ENCODE results near the gene LYPD6B.

The LYPD6B gene, protein sequence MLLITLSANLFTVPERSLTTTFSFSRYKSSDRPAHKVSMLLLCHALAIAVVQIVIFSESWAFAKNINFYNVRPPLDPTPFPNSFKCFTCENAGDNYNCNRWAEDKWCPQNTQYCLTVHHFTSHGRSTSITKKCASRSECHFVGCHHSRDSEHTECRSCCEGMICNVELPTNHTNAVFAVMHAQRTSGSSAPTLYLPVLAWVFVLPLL

GRCh38 chr2:149038442-149039212, at the start of gene LYPD6B:
LYPD6B (plus strand) TSS chr2:149038699; CDS start chr2:149130949, 92,250 bp downstream.
- DNase-seq, result peak in 1 of 56 donors; percentile 16

GRCh38 chr2:148989882-148990493, 48.5 kb upstream of the LYPD6B start:
- peak in 34 of 56 donors; percentile 10 to 76 (median 40) for DNase-seq

DNA sequence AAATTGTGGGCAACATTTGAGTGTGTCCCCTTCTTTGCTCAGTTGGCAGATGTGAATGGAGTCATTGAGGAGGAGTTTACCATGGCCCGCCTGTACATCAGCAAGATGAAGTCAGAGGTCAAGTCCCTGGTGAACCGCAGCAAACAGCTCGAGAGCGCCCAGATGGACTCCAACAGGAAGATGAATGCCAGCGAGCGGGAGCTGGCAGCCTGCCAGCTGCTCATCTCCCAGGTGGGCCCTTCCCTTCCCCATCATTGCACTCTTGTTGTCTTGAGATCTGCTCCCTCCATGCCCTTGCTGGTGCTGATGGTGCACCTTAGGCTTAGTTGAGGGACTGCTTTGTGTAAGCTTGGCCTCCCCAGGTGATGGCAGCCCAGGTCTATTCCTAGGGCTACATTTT, 47.5 kb upstream of the LYPD6B start:
- DNase-seq, result no peak

GRCh38 chr2:148992448-148992847, 46.1 kb upstream of the LYPD6B start:
- no peak for DNase-seq

- DNase-seq, result no peak
Measured at GRCh38 chr2:148993351-148993750, 45.1 kb upstream of the LYPD6B start.

DNA sequence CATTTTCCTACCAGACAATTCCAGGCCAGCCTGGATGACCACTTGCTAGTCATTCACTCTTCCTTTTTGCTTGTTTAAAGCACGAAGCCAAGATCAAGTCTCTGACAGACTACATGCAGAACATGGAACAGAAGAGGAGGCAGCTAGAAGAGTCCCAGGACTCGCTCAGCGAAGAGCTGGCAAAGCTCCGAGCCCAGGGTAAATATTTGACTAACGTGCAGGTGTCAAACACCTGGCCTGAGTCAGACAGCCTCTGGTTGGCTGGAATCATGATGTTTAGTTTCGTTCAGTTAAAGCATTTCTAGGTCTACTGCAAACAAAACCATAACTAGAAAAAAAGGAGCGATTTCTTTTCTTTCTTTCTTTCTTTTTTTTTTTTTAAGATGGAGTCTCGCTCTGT, 44.2 kb upstream of the LYPD6B start:
- no peak for DNase-seq

- no peak for DNase-seq
Measured at GRCh38 chr2:148996805-148997204, 41.7 kb upstream of the LYPD6B start.

DNA sequence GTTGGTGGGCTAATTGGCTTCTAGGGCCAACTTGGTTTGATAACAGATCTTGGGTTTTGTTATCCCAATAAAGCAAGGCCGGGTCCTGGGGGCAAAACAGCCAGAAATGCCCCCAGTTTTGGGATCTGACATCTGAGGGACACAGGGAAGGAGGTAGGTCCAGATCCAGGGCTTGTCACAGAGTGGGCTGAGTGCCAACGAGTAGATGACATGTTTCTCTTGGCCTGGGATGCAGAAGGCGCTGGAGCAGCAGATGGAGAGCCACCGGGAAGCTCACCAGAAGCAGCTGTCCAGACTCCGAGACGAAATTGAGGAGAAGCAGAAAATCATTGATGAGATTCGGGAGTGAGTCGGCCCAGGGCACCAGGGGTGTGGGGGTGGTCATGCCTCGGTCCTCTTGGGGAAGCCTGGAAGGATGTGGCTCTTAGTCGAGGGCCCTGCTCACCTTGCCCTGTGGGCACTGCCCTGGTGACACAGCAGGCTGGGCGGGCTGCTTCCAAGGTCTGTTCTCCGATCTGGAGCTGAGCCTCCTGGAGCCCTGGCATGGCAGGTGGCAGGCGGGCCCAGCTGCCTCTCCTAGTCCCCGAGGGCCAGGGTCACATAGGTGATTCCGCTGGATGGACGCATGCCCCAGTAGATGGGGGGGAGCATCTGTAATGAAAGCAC, 40.2 kb upstream of the LYPD6B start:
- DNase-seq, result peak in 1 of 56 donors; percentile 25

DNA sequence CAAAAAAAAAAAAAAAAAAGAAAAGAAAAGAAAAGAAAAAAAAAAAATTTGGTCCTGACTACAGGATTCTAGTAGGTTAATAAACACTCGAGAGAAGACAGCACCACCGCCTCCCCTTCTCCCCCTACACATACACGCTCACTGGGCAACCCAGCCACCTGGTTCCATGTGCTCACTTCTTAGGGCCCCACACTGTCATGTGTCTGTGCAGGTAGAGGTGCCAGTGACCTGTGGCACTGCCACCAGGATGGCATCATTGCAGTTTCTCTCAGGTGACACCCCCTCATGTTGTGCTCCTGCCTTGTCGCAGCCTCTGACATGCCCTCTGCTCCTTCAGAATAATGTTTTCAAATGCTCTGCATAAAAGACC, 39.7 kb upstream of the LYPD6B start:
- DNase-seq, result no peak

GRCh38 chr2:148999451-148999921, 39.0 kb upstream of the LYPD6B start:
- DNase-seq, result peak in 2 of 56 donors; percentile 11 to 12

DNA sequence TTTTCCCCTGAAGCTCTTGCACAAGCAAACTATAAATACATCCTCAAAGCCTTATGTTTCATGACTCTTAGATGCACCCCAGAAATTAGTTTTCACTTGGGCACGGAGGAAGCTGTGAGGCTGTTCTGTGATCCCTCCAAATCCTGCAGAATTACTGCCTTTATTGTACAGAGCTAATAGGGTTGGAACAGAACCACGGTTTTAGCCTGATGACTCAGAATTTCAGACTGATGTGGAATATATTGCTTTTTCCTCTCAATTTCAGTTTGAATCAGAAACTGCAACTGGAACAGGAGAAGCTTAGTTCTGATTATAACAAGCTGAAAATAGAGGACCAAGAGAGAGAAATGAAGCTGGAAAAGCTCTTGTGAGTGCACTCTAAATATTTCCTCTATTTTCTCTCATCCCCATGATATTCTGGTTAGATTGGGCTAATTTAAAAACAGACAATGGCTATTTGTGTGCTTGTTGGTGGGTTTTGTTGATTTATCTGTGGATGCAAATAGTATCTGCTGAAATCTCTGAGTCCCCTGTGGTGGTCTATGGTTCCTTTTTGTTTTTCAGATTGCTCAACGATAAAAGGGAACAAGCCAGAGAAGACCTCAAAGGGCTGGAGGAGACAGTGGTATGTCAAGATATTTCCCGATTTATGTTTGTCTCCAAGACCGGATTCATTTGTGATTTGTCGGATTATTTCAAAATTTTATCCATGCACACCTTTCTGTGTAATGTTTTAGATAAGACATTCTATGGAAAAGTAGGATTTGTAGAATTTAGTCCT, 38.2 kb upstream of the LYPD6B start:
- DNase-seq, result peak in 1 of 56 donors; percentile 18

DNA sequence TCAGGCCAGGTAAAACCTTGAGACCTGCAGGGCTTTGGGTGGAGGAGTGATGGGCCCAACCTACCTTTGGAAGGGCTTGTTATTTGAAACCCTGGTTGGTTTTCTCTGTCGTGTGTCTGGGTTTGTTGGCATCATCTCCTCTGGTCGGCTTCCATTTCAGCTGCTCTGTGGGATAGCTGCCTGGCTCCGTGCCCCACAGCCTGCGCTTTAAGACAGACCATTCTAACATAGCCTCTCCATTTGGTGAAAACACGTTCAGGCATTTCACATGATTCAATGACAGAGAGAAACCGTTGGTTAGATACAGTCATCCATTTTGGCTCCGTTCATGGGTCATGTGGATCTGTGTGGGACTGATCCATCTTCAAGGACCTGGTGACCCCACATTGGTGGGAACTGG, 37.0 kb upstream of the LYPD6B start:
- DNase-seq, result no peak

GRCh38 chr2:149002378-149002890, 36.1 kb upstream of the LYPD6B start:
- DNase-seq, result peak in 11 of 56 donors; percentile 8 to 85 (median 64)

GRCh38 chr2:149002891-149003740, 35.4 kb upstream of the LYPD6B start:
- peak in 23 of 56 donors; percentile 18 to 85 (median 44) for DNase-seq

DNA sequence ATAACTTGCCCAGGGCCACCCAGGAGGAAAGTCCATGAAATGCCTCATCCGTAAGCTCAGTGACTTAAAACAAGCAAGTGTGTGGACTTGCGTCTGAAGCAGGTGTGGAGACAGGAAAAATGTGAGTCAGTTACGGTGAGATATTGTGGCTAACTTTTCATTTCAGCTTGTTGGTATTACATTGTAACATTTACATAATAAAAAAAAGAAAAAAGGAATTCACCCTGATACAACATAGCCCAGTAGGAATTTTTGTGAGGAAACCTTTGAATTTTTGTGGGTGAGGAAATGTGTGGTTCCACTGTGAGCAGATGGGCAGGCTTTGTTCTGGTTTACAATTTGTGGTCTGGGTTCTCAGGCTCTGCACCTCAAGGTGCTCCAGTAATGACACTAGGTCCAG, 33.7 kb upstream of the LYPD6B start:
- DNase-seq, result no peak

- DNase-seq, result no peak
Measured at GRCh38 chr2:149005471-149006077, 32.9 kb upstream of the LYPD6B start.

DNA sequence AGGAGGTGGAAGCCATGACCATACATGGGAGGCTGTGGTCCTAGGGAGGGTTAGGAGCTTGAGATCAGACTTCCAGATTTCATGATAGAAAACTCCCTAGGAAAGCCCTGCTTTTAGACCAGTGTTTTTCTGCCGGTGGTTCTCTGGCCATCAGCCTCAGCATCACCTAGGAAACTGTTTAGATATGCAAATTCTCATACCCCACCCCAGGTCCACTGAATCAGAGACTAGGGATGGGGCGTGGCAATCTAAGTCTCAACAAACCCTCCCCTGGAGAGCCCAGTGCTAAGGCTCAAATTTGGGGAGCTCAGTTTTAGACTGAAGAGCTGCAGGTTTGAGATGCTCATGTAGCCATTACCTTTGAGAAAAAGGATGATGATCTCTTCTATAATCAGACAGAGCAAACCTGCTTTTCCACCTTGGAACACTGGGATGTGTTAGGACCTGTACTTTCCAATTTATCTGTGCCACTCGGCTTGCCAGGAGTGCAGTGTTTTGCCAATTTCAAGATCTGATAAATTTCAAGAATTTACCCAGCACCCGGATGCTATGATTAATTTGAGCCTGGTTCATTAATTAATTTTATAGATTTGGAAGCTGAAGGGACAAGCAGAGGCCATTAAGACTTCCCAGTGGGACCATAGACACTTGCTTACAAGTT, 31.5 kb upstream of the LYPD6B start:
- DNase-seq, result no peak

GRCh38 chr2:149008381-149008780, 30.1 kb upstream of the LYPD6B start:
- DNase-seq, result no peak

All from nucleus accumbens (tissue), 56 donors.